AG10803 (cell line): ENCODE results near the gene DNAJC15.
"Not testable (repeated sequence)": the region's sequence is repeated elsewhere in the genome, so short reads cannot be mapped to it uniquely, and the experiment has no call there.

ENCODE experiments used
- DNase-seq: peaks from one replicate; pipeline ENCODE4 v3.0.0; 2010; ENCODE audit warnings: low read depth
- H3K4me3 ChIP-seq: 2 replicates; pipeline ENCODE4 v1.5.1; 2011; ENCODE audit warnings: mild to moderate bottlenecking, low read length, control low read depth
- TF ChIP-seq, protein P1 (sequence below): conservative IDR thresholded peaks from 2 replicates; pipeline ENCODE4 v1.5.1; 2011; ENCODE audit warnings: mild to moderate bottlenecking, low read length, control low read depth, inconsistent platforms

DNAJC15 gene

DNA sequence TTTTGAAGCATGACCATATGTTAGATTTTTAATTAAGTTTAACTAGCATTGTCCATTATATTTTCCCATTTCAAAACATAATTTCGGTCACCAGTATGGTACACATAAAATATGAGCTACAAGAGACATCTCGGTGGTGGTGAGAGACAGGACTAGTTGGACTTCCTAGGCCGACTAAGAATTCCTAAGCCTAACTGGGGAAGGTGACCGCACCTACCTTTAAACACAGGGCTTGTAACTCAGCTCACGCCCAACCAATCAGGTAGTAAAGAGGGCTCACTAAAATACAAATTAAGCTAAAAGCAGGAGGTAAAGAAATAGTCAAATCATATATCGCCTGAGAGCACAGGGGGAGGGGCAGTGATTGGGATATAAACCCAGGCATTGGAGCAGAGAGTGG, 22.9 kb downstream of the DNAJC15 start:
- no peak overlapping the region for H3K4me3 ChIP-seq
- TF ChIP-seq, protein P1, sequence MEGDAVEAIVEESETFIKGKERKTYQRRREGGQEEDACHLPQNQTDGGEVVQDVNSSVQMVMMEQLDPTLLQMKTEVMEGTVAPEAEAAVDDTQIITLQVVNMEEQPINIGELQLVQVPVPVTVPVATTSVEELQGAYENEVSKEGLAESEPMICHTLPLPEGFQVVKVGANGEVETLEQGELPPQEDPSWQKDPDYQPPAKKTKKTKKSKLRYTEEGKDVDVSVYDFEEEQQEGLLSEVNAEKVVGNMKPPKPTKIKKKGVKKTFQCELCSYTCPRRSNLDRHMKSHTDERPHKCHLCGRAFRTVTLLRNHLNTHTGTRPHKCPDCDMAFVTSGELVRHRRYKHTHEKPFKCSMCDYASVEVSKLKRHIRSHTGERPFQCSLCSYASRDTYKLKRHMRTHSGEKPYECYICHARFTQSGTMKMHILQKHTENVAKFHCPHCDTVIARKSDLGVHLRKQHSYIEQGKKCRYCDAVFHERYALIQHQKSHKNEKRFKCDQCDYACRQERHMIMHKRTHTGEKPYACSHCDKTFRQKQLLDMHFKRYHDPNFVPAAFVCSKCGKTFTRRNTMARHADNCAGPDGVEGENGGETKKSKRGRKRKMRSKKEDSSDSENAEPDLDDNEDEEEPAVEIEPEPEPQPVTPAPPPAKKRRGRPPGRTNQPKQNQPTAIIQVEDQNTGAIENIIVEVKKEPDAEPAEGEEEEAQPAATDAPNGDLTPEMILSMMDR, result no peak
- DNase-seq, result no peak

DNA sequence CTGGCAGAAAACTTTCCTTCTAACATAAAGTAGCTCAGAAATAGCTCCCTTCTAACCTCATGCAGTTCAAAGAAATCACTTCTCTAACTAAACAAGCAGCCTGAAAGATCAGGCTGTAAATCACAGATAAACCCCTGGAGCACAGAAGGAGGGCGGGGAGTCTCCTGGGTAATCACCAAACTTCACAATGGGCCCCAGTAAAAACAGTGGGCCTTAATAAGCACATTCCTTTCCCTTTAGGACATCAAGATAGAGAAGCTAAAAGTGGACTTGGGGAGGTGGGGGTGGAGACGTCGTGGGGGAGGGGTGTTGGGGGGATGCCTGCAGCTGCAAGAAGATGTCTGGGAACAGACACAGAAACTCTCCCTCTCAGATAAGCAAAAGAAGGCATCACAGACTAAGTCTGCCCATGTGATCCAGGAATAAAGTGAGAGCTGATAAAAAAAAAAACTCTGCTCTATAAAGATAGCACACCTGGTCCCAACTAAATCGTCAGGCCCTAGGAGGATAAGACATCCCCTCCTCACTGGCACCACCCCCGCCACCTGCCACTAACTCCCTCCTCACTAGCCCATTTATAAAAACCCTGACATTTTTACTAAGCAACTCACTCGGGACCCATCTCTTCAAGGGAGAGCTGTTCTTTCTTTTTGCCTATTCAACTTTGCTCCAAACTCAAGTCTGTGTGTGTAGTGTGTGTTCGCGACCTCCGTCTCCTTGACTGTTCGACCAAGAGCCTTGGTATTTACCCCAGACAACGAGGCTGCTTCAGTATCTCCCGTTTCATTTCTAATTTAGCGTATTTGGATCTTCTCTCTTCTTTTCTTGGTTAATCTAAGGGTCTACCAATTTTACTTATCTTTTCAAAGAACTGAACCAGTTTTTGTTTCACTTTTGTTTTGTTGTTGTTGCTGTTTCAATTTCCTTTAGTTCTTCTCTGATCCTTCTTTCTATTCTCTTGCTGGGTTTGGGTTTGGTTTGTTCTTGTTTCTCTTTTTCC, 31.7 kb downstream of the DNAJC15 start:
- TF ChIP-seq, protein P1, result no peak
- peak overlapping the region; percentile 58 for H3K4me3 ChIP-seq
- DNase-seq, result peak; percentile 67

DNA sequence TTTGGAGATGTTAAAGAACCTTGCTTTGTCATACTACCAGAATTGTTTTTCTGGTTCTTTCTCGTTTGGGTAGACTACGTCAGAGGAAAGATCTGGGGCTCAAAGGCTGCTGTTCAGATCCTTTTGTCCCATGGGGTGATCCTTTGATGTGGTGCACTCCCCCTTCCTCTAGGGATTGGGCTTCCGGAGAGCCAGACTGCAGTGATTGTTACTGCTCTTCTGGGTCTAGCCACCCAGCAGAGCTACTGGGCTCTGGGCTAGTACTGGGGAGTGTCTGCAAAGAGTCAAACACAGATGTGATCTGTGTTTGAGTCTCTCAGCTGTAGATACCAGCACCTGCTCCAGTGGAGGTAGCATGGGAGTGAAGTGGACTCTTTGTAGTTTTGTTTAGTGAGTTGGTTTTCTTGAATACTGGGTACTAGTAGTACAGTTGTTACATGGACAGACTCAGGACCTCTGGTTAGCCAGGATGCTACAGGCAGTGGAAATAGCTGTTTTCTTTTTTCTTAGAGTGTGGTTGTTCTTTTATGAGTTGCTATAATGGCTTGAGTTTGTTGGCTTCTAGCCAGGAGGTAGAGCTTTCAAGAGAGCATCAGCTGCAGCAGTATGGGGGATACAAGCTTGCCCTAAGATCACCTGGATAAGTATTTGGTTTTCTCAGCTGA, 34.4 kb downstream of the DNAJC15 start:
- TF ChIP-seq, protein P1, result no peak
- DNase-seq, result no peak
- no peak overlapping the region for H3K4me3 ChIP-seq

DNA sequence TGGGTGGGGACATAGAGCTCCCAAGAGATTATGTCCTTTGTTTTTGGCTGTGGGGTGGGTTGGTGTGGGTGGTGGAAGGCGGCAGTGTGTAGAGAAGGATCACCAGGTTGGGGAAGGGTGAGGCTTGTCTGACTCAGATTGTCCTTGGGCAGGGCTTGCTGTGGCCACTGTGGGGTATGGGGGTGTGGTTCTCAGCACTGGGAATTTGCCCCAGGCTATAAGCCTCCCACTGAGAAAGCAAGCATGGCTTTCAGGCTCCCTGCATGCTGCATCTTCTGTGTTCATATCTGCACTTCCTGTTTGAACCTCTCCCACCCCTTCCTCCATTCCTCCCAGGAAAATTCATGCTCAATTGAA, 34.9 kb downstream of the DNAJC15 start:
- DNase-seq, result peak; percentile 75
- TF ChIP-seq, protein P1, result no peak
- no peak overlapping the region for H3K4me3 ChIP-seq

DNA sequence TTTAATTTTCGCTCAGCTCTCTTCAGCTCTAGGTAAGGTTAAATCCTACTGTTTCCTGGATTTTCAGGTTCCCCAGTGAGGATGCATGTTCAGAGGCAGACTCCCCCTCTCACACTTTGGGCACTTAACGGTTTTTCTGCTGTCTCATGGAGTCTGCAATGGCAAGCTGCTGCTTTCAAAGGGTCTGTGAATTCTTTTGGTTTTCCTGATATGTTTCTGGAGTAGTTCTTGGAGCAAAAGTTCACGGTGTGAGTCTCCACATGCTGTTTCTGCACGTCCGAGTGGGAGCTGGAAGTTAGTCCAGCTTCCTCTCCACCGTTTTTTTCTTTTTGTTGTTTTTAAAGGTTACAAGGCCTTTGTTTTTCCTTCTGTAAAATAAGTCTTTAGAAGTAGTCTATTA, 35.4 kb downstream of the DNAJC15 start:
- TF ChIP-seq, protein P1, result no peak
- DNase-seq, result no peak
- no peak overlapping the region for H3K4me3 ChIP-seq

DNA sequence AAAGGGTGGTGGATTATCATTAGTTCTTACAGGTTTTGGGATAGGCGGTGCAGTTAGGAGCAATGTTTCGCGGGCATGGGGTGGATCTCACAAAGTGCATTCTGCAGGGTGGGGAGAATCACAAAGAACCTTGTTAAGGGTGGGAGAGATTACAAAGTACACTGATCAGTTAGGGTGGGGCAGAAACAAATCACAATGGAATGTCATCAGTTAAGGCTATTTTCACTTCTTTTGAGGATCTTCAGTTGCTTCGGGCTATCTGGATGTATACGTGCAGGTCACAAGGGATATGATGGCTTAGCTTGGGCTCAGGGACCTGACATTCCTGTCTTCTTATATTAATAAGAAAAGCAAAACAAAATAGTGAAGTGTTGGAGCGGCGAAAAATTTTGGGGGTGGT, 36.4 kb downstream of the DNAJC15 start:
- not testable (repeated sequence) for DNase-seq, H3K4me3 ChIP-seq

DNA sequence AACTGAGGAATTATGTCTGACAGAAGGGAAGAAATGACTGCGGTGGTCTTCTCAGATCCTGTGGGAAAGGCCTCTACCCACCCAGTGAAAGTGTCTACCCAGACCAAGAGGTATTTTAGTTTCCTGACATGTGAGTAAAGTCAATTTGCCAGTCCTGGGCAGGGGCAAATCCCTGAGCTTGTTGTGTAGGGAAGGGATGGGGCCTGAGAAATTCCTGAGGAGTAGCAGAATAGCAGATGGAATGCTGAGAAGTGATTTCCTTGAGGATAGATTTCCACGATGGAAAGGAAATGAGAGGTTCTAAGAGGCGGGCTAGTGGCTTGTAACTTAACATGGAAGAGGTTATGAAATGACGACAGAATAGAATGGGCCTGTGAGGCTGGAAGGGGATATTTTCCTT, 37.4 kb downstream of the DNAJC15 start:
- H3K4me3 ChIP-seq, DNase-seq: not testable (repeated sequence)
